GM12891 (cell line): ENCODE measurements around the gene DCLK1.

Experiments
- POLR2A ChIP-seq: IDR thresholded peaks from 2 replicates; pipeline ENCODE4 v1.6.1; 2011; ENCODE audit warnings: low read depth, low read length, control low read depth
- SPI1 ChIP-seq: IDR thresholded peaks from 2 replicates; pipeline ENCODE4 v1.6.1; 2011; ENCODE audit warnings: low read depth, low read length, control low read depth
- TAF1 ChIP-seq: IDR thresholded peaks from 2 replicates; pipeline ENCODE4 v1.6.1; 2011; ENCODE audit warnings: low read depth, low read length, control low read depth

GRCh38 chr13:35851881-35852280 lies 279.3 kb downstream of the DCLK1 start:
- TF ChIP-seq POLR2A (no peak), TAF1 (no peak), SPI1 (no peak)
